Inflammatory macrophage treated with lipopolysaccharide for 4 hours (primary cell): ENCODE measurements around the gene ADCK2.
A peak's percentile ranks its signal among the peaks of the same experiment; 100 is the strongest.
"Not testable (repeated sequence)": the region's sequence is repeated elsewhere in the genome, so short reads cannot be mapped to it uniquely, and the experiment has no call there.

ENCODE experiments used
- DNase-seq: peaks from one replicate; pipeline ENCODE4 v3.0.0-alpha.2; 2020

Gene ADCK2

GRCh38 chr7:140674899-140675701 is 2.4 kb downstream of the ADCK2 start:
- DNase-seq = peak; percentile 76

GRCh38 chr7:140675726-140676125 is 3.0 kb downstream of the ADCK2 start:
- no peak for DNase-seq

- peak; percentile 88 for DNase-seq
These were observed 3.6 kb downstream of the ADCK2 start for GRCh38 chr7:140676306-140676705.

GRCh38 chr7:140676956-140677355 is 4.2 kb downstream of the ADCK2 start:
- DNase-seq = not testable (repeated sequence)

DNA sequence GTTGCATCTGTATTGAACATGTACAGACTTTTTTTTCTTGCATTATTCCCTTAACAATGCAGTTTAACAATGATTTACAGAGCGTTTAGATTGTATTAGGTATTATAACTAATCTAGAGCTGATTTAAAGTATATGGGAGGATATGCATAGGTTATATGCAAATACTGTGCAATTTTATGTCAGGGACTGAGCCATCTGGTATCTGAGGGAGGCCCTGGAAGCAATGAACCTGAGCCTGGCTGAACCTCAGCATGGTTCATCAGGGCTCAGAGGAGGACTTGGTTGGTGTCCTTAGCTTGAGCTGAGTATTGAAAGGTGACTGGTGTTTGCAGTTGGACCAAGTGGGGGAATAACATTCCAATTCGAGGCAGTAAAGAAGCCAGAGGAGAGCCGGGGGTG is 4.8 kb downstream of the ADCK2 start:
- no peak for DNase-seq

- no peak for DNase-seq
These were observed 5.5 kb downstream of the ADCK2 start for GRCh38 chr7:140678081-140678815.

DNA sequence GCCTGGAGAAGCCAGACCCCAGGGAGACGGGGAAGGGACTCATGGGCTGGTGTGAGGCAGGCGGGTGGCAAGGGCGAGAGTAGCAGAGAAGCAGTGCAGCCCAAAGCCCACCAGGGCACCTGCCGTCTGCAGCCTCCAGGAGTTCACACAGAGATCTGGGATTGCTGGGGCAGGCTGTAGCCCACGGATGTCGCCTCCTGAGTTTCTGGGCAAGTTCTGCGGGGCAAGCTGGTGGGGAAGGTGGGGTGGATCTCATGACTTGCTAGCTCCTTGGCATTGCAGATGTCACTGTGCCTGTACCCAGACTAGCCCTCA is 6.0 kb downstream of the ADCK2 start:
- no peak for DNase-seq

GRCh38 chr7:140679186-140679585 is 6.4 kb downstream of the ADCK2 start:
- DNase-seq = no peak

- no peak for DNase-seq
These were observed 8.1 kb downstream of the ADCK2 start for GRCh38 chr7:140680886-140681285.

DNA sequence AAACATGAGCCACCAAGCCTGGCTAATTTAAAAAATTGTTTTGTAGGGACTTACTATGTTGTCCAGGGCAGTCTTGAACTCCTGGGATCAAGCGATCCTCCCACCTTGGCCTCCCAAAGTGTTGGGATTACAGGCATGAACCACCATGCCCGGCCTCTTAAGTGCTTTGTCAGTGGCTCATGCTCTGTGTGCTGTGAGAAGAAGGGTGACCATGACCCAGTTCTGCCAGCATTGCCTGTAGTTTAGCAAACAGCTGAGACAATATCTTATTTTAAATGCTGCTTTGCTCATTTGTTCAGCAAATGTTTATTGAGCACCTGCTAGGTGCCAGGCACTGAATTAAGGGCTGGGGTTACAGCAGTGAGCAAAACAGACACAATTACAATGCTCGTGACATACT is 9.0 kb downstream of the ADCK2 start:
- DNase-seq = no peak

GRCh38 chr7:140683657-140684056 is 10.9 kb downstream of the ADCK2 start:
- no peak for DNase-seq

GRCh38 chr7:140684066-140684950 is 11.6 kb downstream of the ADCK2 start:
- DNase-seq = no peak

DNA sequence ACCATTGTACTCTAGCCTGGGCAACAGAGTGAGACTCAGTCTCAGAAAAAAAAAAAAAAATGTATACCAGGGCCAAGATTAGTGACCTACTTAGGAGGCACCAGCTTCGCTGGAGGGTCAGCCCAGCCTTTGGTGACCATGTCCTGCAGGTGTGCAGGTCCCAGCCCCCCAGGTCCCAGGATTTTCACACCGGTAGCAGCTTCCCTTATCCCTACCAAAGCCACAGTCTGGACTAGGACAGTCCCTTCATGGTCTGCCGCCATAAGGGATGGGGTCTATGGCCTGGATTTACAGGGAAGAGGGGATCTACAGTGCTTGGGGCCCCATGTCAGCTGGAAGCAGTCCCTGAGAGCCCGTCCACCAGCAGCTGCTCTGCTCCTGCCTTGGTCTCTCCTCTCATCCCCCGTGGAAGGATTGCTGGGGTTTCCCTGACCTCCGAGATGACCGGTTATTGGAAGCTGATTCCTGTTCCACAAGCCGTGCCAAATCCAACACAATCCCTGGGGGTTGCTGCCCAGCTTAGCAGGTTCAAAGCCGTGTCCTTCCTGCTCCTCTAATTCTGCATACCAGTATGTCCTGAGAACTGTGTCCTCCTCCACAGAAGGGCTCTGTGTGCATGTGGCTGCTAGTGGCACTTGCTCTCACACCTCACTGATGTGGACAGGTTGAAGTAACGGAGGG is 12.8 kb downstream of the ADCK2 start:
- DNase-seq = no peak

DNA sequence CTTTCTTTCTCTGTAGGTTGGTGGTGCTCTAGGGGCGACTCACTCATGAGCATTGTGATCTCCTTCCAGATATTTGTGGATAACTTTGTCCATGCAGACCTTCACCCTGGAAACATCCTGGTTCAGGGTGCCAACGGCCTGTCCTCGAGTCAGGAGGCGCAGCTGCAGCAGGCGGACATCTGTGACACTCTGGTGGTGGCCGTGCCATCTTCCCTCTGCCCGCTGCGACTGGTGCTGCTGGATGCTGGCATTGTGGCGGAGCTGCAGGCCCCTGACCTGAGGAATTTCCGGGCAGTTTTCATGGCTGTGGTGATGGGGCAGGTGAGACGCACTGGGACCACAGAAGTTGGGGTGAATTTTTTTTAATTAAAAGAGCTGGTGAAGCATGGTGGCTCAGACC is 14.2 kb downstream of the ADCK2 start:
- no peak for DNase-seq

DNA sequence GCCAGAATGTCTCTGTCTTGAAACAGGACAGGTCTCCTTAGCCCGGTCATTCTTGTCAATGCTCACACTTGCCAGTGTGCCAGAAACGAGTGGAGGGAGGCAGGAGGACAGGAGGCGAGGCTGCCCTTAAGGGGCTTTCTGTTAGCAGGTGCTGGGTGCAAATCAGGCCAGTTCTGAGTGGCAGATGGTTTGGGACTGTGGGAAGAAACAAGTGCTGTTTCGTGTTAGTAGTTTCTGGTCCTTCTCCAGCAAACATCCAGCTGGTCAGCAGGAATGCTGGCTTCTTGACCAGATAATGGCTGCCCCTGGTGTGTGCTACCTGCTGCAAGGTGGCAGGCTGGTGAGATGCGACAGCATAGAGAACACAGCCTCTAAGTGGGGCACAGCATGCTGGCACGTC is 15.6 kb downstream of the ADCK2 start:
- no peak for DNase-seq

DNA sequence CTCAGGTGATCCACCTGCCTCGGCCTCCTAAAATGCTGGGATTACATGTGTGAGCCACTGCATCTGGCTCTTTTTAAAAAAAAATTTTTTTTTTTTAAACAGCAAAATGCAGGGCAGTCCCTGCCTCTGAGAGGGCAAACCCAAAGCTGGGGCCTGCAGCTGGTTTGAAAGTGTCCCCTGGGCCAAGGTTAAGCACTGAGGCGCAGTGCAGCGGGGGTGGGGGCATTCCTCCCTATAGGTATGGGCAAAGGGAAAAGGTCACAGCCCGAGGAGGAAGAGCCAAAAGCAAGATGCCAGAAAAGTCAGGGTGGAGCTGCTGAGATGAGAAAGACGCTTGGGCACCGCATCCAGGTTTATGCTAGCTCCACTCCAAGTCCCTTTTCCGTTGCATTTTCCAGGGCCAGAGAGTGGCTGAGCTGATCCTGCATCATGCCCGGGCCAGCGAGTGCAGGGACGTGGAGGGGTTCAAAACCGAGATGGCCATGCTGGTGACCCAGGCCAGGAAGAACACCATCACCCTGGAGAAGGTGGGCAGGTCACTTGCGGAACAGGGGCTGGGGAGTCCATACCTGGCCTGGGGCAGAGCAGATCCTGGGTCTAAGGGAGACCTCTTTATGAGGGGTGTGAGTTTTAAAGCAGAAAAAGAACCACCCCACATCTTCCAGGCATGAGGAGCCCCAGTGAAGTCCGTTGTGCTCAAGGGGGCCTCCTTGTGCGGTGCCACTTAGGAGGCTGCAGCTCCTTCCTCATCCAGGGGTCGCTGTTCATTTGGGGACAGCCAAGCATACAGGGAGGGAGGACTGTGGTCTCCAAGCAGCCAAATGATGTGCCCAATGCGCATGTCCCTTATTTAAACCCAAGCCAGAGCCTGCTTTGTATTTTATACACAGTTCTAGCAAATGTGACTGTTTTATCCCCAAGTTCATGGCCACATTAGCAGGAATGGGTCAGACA is 16.7 kb downstream of the ADCK2 start:
- no peak for DNase-seq

GRCh38 chr7:140691376-140692045 is 18.8 kb downstream of the ADCK2 start:
- no peak for DNase-seq

DNA sequence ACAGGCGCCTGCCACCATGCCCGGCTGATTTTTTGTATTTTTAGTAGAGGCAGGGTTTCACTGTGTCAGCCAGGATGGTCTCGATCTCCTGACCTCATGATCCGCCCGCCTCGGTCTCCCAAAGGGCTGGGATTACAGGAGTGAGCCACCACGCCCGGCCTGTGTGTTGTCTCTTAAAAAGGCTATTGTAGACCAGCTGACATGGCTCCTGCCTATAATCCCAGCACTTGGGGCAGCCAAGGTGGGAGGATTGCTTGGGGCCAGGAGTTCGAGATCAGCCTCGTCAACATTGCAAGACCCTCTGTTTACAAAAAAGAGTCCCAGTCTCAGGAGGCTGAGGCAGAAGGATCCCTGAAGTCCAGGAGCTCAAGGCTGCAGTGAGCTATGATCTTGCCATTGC is 21.1 kb downstream of the ADCK2 start:
- DNase-seq = not testable (repeated sequence)

DNA sequence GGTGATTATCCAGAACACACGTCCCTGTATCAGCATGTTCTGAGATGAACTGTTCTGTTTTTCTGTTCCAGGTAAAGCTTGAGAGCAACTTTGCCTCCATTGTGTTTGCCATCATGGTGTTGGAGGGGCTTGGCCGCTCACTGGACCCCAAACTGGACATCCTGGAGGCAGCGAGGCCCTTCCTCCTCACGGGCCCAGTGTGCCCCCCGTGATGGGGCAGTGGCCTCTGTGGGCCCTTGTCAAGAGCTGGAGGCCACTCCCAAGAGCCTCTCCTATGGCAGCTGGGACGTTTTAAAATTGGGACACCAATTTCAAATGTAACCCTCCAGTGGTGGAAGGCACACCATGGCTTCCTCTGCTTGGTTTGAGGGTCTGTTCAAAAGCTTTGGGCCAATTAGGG is 21.8 kb downstream of the ADCK2 start:
- no peak for DNase-seq

DNA sequence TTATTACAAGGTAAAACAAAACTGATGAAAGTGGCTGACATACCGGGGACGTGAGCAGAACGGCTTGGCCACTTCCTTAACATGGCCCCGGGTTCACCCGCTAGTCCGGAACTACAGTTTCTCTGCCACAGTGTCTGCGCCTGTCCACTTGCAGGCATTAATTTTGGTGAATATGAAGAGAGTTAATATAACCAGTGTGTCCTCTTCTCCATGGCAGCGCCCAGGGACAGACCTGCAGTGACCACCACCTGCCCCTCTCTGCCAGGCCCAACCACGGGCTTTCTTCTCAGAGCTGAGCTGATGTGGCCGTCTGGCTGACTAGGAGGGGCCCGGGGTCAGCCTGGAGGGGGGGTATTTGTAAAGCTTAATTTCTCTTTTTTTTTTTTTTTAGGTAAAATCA is 22.6 kb downstream of the ADCK2 start:
- DNase-seq = no peak

DNA sequence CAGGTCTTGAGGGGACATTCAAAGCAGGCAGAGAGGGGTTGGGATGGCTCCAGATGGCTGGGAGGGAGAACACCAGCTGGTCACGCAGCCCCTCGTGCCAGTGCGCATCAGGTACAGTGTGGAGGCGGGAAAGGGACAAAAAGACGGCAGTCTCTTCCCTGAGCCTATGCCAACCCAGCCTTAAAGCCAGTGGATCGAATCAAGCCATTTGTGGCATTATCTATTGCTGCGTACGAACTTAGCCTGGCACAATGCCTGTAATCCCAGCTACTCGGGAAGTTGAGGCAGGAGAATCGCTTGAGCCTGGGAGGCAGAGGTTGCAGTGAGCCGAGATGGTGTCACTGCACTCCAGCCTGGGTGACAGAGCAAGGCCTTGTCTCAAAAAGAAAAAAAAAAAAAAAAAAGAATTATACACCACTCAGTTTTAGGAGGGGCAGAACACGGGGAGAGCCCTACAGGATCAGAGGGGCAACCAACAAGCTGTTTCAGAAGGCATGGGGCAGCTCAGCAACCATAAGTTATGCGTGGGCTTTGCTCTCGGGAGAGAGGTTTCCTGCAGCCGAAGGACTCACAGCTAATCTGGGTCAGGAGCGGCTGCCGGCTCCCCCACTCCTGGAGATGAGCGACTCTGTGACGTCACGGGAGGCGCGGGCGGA is 23.4 kb downstream of the ADCK2 start:
- peak; percentile 93 for DNase-seq
